Adipocyte (in vitro differentiated cells): ENCODE measurements around the gene FXYD6.
A peak's percentile ranks its signal among the peaks of the same experiment; 100 is the strongest.

Experiments
- DNase-seq: peaks from one replicate; pipeline ENCODE4 v3.0.0-alpha.2; 2015; ENCODE audit warnings: low read depth
- H3K27me3 ChIP-seq: replicated peaks from 2 replicates; pipeline ENCODE4 v1.7.0; 2013; ENCODE audit warnings: mild to moderate bottlenecking, low read length, moderate library complexity; ENCODE audit not compliant: control insufficient read depth, insufficient read depth
- H3K36me3 ChIP-seq: 2 replicates; pipeline ENCODE4 v1.7.0; 2013; ENCODE audit warnings: low read length, mild to moderate bottlenecking, moderate library complexity; ENCODE audit not compliant: control insufficient read depth, insufficient read depth, severe bottlenecking
- H3K4me1 ChIP-seq: 2 replicates; pipeline ENCODE4 v1.7.0; 2013; ENCODE audit warnings: mild to moderate bottlenecking, low read length, moderate library complexity; ENCODE audit not compliant: control insufficient read depth, insufficient read depth
- H3K4me3 ChIP-seq: 2 replicates; pipeline ENCODE4 v1.7.0; 2013; ENCODE audit warnings: mild to moderate bottlenecking, low read length, moderate library complexity
- H3K9ac ChIP-seq: 2 replicates; pipeline ENCODE4 v1.7.0; 2013; ENCODE audit warnings: mild to moderate bottlenecking, low read length, moderate library complexity
- H3K9me3 ChIP-seq: 2 replicates; pipeline ENCODE4 v1.7.0; 2013; ENCODE audit warnings: mild to moderate bottlenecking, low read length, moderate library complexity; ENCODE audit not compliant: control insufficient read depth

The FXYD6 gene

DNA sequence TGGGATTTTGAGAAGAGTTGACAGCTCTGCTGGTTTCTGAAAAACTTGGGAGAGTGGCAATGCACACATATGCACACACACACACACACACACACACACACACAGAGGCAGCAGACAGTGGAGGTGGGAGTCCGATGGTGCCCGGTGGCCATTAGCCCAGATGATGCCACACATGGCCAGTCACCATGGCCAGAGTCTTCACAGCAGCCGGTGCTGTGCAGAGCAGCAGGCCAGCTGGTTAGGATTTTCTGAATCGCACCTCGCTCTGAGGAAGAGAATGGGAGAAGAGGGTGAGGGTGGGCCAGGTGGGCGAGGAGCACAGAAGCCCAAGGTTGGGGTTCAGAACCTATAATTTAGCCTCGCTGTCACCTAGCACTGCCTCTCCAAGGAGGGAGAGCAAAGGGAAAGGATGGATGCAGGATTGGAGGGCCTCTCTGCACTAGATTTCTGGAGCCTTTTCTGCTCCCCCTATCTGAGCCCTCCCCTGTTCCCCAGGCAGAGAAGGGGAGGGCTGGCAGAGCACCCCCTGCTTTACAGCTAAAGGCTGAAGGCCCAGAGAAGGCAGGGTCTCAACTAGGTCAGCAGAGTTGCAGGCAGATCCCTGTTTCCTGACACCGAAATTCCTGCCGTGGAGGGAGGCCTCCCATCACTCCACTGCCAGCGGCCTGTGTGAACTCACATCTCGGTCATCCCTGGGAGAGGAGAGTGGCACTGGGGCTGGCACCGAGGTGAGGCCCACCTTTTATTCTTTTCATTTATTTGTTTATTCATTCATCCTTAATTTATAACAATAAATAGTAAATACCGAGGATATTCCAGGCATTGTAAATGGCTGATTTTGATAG, 25.8 kb upstream of the FXYD6 start:
- Histone ChIP-seq H3K4me3 (no peak overlapping the region), H3K9ac (no peak overlapping the region), H3K9me3 (no peaks in the 10 kb centered on the region), H3K36me3 (no peaks in the 10 kb centered on the region), H3K4me1 (peaks cover 8% of the 10 kb centered on the region), H3K27me3 (peaks cover 15% of the 10 kb centered on the region)
- no peak for DNase-seq

DNA sequence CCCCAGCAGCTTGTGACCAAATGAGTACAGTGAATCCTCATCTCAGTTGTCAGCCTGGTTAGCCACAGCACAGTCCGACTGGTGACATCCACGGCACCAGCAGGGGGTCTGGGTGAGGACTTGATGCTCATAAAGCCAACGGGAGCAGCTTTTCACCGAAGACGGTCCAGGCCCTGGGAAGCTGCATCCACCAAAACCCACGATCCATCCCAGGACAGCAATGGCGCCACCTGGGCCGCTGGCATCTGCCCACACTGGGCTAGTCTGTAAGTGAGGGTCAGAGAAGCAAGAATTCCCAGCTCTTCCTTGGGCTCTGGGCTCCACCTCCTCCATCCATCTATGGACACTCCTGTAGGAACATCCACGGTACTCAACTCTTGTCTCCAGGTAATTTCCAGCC, 25.1 kb upstream of the FXYD6 start:
- no peaks in the 10 kb centered on the region for H3K36me3 ChIP-seq
- H3K4me3 ChIP-seq: no peak overlapping the region
- no peaks in the 10 kb centered on the region for H3K9me3 ChIP-seq
- DNase-seq: no peak
- no peak overlapping the region for H3K9ac ChIP-seq
- H3K4me1 ChIP-seq: peaks cover 3% of the 10 kb centered on the region
- peaks cover 15% of the 10 kb centered on the region for H3K27me3 ChIP-seq

DNA sequence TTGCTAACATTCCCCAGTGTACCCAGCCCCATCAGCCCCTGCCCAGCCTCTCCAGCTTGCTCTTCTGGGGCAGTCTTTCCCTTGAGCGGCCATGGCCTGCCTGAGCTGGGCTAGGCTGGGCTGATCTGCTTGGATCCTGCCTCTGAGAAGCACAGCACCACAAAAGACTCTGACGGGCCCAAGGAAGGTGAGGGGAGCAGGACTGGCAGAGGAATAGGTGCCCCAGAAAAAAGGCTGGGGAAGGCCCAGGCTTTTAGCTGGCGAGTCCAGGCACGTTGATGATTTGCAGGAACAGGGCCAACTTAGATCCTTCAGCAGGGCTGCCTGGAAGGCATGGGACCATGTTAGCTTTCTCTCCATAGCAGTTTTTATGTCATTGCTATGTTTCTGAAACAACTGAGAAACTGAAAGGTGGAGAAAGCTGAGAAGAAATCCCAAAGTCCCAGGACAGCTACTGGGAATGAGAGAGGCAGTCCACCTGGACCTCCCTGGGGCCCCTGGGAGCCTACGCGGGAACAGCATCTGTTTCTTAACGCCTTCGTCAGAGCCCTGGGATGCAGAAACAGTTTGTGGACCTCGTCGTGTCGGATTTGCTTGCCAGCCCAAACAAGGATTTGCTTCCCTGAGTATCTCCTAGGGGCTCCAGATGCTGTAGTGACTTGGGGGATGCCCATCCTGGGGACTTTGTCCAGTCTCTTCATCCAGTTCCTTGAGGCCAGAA, 24.4 kb upstream of the FXYD6 start:
- no peak overlapping the region for H3K4me3 ChIP-seq
- H3K9me3 ChIP-seq: no peaks in the 10 kb centered on the region
- H3K36me3 ChIP-seq: no peaks in the 10 kb centered on the region
- H3K27me3 ChIP-seq: peaks cover 15% of the 10 kb centered on the region
- no peaks in the 10 kb centered on the region for H3K4me1 ChIP-seq
- no peak for DNase-seq
- H3K9ac ChIP-seq: no peak overlapping the region

DNA sequence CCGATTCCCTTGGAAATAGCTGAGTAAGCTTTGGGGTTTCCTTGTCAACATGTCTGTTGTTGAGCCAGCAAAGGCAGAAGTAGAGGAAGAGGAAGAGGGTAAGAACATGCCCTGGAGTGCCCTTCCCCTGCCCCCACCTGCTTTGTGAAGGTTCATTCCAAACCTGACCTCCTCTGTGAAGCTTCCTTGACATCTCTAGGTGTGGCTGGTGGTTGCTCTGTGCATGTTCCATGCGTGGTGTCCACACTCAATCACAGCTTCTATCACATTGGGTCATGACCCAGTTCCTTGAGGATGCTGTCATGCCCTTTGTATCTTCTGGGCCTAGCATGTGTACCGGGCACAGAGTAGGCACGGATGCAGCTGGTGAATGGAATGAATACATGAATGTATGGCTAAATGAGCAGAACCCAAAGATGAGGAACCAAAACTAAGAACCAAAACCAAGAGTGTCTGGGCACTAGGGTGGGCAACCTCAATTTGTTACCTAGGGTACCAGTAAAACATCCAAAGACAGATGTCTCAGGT, 23.7 kb upstream of the FXYD6 start:
- Histone ChIP-seq H3K4me3 (no peak overlapping the region), H3K9me3 (no peaks in the 10 kb centered on the region), H3K4me1 (no peaks in the 10 kb centered on the region), H3K27me3 (peaks cover 15% of the 10 kb centered on the region), H3K9ac (no peak overlapping the region), H3K36me3 (no peaks in the 10 kb centered on the region)
- DNase-seq: no peak

DNA sequence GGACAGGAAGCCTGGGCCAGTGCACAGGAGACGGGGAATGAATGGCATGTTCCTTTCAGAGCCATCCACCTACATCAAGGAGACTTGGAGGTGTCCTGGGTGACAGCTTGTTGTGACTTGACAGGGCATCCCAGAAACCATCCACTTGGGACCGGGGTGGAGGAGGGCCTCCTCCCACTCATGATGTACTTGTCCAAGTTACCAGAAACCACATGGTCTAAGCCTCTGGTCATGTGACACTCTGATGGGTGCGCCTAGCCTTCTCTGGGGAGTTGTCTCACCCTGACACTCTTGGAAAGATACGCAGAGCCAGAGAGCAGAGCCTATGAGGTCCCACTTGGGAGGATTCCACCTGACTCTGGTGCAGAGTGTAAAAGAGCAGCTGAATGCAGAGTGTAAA, 21.6 kb upstream of the FXYD6 start:
- Histone ChIP-seq H3K9me3 (no peaks in the 10 kb centered on the region), H3K4me3 (no peak overlapping the region), H3K27me3 (peaks cover 15% of the 10 kb centered on the region), H3K36me3 (no peaks in the 10 kb centered on the region), H3K9ac (no peak overlapping the region), H3K4me1 (no peaks in the 10 kb centered on the region)
- no peak for DNase-seq

DNA sequence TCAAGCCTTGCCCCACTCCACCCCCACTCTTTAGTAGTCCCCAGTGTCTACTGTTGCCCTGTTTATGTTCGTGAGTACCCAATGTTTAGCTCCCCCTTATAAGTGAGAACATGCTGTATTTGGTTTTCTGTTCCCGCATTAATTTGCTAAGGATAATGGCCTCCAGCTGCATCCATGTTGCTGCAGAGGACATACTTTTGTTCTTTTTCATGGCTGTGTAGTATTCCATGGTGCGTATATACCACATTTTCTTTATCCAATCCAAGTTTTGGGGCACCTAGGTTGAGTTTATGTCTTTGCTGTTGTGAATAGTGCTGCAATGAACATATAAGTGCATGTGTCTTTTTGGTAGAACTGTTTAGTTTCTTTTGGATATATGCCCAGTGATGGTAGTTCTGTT, 16.2 kb upstream of the FXYD6 start:
- no peaks in the 10 kb centered on the region for H3K4me1 ChIP-seq
- no peaks in the 10 kb centered on the region for H3K9me3 ChIP-seq
- no peaks in the 10 kb centered on the region for H3K36me3 ChIP-seq
- no peak overlapping the region for H3K9ac ChIP-seq
- H3K27me3 ChIP-seq: no peaks in the 10 kb centered on the region
- H3K4me3 ChIP-seq: no peak overlapping the region
- DNase-seq: no peak

DNA sequence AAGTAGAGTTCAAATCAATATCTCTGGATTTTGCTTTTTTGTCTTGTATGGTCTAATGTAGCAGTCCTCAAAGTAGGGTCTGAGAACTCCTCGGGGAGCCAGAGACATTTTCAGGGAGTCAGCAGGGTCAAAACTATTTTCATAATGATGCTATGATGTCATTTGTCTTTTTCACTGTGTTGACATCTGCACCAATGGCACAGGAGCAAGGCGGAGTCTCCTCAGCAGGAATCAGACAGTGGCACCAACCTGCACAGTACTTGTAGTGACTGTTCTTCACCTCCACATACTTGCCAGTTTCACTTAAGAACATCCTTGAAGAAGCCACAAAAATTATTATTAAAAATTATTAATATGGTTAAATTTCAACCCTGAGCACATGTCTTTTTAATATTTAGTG, 14.9 kb upstream of the FXYD6 start:
- H3K4me1 ChIP-seq: no peaks in the 10 kb centered on the region
- no peak overlapping the region for H3K4me3 ChIP-seq
- DNase-seq: no peak
- H3K9me3 ChIP-seq: no peaks in the 10 kb centered on the region
- H3K27me3 ChIP-seq: no peaks in the 10 kb centered on the region
- no peaks in the 10 kb centered on the region for H3K36me3 ChIP-seq
- H3K9ac ChIP-seq: no peak overlapping the region

DNA sequence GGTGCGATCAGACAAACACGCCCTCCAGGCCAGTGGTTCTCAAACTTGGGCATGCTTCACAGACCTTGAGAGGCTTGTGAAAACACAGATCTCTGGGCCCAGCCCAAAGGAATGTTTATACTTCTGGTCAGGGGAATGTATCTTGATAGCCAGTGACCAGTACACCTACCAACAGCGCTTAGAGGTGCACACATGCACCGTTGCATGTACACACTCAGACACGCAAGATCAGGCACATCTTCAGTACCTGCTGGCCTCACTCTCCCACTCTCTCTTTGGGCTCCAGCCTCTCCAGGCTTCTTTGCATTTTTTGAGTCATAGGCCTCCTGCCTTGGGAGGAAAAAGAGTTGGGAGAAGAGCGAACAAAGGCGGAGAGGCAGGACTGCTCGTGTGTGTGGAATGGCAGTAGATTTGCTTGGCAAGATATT, 11.7 kb upstream of the FXYD6 start:
- no peak overlapping the region for H3K4me3 ChIP-seq
- H3K36me3 ChIP-seq: no peaks in the 10 kb centered on the region
- no peaks in the 10 kb centered on the region for H3K9me3 ChIP-seq
- no peaks in the 10 kb centered on the region for H3K27me3 ChIP-seq
- no peak for DNase-seq
- H3K9ac ChIP-seq: no peak overlapping the region
- H3K4me1 ChIP-seq: peaks cover 12% of the 10 kb centered on the region

DNA sequence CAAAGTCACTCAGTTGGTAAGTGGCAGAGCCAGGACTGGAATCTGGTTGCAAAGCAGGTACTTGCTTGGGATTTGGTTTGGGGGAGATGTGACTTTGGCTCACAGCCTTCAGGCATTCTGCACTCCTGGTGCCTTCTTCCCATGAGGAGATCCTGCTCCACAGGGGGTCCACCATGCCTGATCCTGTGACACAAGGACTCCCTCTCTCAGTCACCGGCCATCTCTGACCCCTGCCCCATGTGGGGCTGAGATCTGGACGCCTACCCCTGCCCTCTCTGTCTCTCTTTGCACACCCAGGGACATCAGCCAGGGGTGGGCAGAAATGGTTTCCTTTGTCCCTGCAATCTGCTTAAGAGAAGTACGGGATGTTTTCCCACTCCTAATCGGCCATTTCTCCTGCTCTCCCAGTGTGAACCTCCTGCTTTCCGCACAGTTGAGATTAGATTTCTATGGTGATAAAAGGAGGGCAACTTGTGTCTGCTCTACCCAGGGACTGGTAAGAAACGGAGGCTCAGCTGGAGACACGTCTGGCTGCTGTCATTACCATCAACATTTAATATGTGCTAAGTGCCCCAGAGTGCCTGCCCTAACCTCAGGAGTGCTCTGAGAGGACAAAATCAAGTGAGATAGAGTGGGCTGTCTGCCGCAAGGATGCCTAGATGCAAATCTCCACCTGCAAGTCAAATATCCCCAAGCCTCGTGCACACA, 11.1 kb upstream of the FXYD6 start:
- Histone ChIP-seq H3K9ac (no peak overlapping the region), H3K4me1 (peaks cover 12% of the 10 kb centered on the region), H3K27me3 (no peaks in the 10 kb centered on the region), H3K4me3 (no peak overlapping the region), H3K36me3 (no peaks in the 10 kb centered on the region), H3K9me3 (no peaks in the 10 kb centered on the region)
- DNase-seq: no peak

DNA sequence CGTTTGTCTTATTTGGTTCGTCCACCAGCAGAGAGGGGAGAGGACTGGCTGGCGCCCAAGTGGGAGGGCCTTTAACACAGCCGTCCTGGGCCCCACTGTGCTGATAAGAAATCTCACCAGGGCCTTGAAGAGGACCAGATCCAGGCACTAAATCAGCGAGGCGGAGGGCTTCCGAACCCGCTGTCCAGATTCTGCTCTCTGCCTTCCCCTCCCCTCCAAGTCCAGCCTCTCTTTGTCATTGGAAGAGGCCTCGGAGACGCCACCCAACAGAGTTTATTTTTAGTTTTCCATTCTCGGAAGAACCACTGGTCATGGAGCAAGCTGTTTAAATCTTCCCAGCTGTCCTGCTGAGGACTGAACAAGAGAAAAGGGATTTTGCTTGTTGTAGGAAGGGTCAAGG, 9.3 kb upstream of the FXYD6 start:
- Histone ChIP-seq H3K9ac (no peak overlapping the region), H3K4me3 (peak overlapping the region; percentile 57), H3K9me3 (peaks cover 5% of the 10 kb centered on the region), H3K36me3 (no peaks in the 10 kb centered on the region), H3K4me1 (peaks cover 12% of the 10 kb centered on the region), H3K27me3 (peaks cover 14% of the 10 kb centered on the region)
- no peak for DNase-seq

DNA sequence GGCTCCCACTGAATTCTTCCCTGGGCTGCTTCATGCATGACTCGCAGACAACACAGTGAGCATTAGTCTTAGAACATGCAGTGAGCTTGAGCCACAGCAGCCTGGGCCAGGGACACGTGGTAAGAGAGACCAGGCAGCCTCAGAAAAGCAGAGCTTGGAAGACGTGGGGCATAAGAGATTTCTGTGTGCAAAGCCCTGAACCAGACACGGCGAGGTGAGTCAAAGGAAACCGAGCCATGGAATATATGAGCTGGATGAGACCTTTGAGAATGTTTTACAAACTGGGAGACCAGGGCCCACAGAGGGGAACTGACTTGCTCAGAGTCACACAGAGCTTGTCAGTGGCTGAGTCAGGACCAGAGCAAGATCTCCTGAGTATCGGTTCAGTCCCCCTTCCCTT, 8.5 kb upstream of the FXYD6 start:
- no peak for DNase-seq
- Histone ChIP-seq H3K36me3 (no peaks in the 10 kb centered on the region), H3K4me3 (no peak overlapping the region), H3K9me3 (peaks cover 5% of the 10 kb centered on the region), H3K27me3 (peaks cover 20% of the 10 kb centered on the region), H3K9ac (no peak overlapping the region), H3K4me1 (peaks cover 12% of the 10 kb centered on the region)
